Upper lobe of left lung (tissue), 4 donors: ENCODE measurements around the gene PSD2.

Source experiments
- EP300 ChIP-seq, 4 donors: sonication (generic); formaldehyde crosslinking; IDR thresholded peaks; one replicate each; pipeline ENCODE4 v1.5.1; 2017; ENCODE audit warnings: antibody characterized with exemption in 4 of 4, control low read depth in 2 of 4
- POLR2A ChIP-seq, 4 donors: fragments of 450-650 bp; IDR thresholded peaks; one replicate each; pipeline ENCODE4 v1.5.1; 2016 to 2017; ENCODE audit warnings: antibody characterized with exemption in 4 of 4, mild to moderate bottlenecking in 2 of 4
- POLR2AphosphoS5 ChIP-seq, 2 donors: sonication (generic); formaldehyde crosslinking; IDR thresholded peaks; one replicate each; pipeline ENCODE4 v1.5.1; 2017; ENCODE audit warnings: antibody characterized with exemption in 2 of 2
- TF ChIP-seq, protein P1 (sequence below), 6 experiments: fragments of 450-650 bp in 4 of 6; fragments of 200-600 bp in 2 of 6; sonication (generic) in 2 of 6; IDR thresholded peaks; one replicate each; pipeline ENCODE4 v1.5.1; 2016 to 2019; ENCODE audit warnings: antibody characterized with exemption in 6 of 6

GRCh38 chr5:139844472-139845145 lies 49.0 kb downstream of the PSD2 start:
- TF ChIP-seq, protein P1, sequence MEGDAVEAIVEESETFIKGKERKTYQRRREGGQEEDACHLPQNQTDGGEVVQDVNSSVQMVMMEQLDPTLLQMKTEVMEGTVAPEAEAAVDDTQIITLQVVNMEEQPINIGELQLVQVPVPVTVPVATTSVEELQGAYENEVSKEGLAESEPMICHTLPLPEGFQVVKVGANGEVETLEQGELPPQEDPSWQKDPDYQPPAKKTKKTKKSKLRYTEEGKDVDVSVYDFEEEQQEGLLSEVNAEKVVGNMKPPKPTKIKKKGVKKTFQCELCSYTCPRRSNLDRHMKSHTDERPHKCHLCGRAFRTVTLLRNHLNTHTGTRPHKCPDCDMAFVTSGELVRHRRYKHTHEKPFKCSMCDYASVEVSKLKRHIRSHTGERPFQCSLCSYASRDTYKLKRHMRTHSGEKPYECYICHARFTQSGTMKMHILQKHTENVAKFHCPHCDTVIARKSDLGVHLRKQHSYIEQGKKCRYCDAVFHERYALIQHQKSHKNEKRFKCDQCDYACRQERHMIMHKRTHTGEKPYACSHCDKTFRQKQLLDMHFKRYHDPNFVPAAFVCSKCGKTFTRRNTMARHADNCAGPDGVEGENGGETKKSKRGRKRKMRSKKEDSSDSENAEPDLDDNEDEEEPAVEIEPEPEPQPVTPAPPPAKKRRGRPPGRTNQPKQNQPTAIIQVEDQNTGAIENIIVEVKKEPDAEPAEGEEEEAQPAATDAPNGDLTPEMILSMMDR (IDR thresholded peaks at IDR 0.05): peak; percentile 29 to 75 (median 64)
- no peak for TF ChIP-seq POLR2A (IDR thresholded peaks at IDR 0.05)
- no peak for TF ChIP-seq POLR2AphosphoS5 (IDR thresholded peaks at IDR 0.05)
- no peak for TF ChIP-seq EP300 (IDR thresholded peaks at IDR 0.05)
